HTERT RPE-1 (cell line): ENCODE results near the gene BCL6.
"Not testable (repeated sequence)": the region's sequence is repeated elsewhere in the genome, so short reads cannot be mapped to it uniquely, and the experiment has no call there.

Source experiments
- in situ Hi-C: fragments of 300-500 bp; cut with MboI; formaldehyde crosslinking; loops from 4 replicates; pipeline ENCODE4 v1.14.3; 2020; ENCODE audit warnings: low sequenced_read_pairs

Gene BCL6

DNA sequence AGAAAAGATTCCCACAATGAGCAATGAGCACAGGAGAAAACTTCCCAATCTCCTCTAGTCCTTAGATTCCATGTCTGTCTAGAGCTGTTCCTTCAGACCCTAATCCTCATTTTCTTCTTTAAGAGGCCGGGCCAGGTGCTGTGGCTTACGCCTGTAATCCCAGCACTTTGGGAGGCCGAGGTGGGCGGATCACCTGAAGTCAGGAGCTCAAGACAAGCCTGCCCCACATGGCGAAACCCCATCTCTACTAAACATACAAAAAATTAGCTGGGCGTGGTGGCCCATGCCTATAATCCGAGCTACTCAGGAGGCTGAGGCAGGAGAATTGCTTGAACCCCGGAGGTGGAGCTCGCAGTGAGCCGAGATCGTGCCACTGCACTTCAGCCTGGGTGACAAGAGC, 63.5 kb downstream of the BCL6 start:
- in situ Hi-C loops = not testable (repeated sequence)

DNA sequence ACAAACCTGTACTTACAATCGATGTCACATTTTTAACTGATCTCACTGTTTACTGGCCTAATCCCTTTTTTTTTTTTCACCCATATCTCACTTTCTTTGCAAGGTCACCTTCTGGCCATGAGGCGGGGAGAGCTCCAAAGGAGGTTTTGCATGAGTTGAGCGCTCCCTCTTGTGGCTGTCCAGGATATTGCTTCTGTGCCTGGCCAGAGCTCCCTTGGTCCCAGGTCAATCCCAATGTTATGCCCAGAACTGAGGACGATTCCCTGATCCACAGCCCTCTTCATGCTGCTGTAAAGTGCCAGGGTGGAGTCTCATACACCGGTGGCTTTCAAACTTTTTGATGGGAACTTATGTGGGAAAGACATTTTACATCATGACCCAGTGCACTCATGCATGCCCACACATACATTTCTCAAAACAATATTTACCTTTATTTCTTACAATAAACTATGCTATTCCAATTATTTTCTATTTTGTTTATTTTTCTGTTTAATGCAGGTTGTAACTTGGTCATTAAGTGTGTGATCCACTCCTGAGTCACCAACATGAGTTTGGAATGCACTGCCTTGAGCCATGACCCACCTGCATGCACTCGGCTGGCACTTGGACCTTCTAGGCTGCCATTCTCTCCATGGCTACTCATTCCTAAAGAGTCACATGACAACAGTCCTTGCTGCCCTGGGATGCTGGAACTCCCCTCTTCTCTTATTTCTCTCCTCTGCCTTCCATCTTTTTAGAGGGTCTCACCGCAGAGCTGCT, 65.5 kb downstream of the BCL6 start:
- in situ Hi-C loops = no loop called here

DNA sequence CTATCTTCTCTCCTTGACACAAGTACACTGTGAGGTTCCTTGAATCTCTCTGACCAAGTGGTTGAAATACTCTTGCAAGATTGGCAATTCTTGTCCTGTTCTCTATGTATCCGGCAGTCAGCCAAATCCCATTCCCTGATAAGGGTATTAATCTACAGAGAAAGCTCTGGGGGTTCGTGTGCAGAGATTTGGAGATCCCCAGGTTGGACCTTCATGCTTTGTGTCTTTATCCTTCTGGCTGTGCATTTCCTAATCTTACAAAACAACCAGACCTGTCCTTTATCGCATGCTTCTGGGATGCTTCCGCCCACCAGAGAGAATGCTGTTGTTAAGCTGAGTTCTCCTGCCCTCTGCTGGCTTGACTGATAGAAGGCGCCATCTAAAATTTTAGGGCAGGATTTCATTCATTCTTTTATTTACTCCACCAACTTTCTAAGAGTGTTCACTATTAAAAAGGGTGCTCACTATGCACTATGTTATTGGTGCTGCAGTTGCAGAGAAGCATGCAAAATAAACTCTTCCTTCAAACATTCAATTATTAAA, 66.5 kb downstream of the BCL6 start:
- in situ Hi-C loops = no loop called here

DNA sequence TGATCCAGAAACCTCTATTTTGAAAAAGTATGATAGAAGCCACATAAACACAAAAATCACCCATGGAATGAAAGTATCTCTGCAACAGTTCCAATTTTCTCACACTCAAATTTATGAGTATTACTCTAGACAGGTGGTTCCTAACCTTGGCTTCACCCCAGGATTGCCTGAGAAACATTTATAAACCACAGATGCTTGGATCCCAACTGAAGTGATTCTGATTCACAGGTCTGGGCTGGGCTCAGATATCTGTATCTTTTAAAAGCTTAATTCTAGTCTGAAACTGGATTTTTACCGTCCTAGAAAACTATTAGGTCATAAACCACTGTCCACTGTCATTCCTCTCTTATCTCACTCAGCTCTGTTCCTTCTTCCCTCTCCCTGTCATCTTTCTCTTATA, 67.7 kb downstream of the BCL6 start:
- in situ Hi-C loops = no loop called here

DNA sequence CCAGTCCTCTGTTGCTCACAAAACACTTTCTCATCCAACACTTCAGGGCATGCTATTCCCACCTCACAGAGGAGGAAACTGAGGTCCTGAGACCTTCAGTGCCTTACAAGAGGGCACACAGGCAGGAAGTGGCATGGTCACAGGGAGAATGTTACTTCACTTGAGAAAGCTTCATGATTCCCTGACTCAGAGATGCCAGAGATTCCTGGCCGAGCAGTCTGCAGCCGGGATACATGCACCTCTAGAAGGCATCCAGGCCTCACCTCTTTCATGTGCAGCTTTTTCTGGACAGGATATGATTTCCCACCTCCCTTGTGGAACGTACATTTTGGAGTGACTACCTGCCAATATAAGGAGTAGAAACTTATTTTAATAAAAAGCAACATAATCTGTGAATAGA, 72.3 kb downstream of the BCL6 start:
- in situ Hi-C loops = no loop called here
